GM21381 (cell line): ENCODE measurements around the gene MYO1D.

Experiments
- ATAC-seq: cut with Tn5 transposase; IDR thresholded peaks from one replicate; pipeline ENCODE4 v1.9.1; 2021; ENCODE audit warnings: mild to moderate bottlenecking, moderate library complexity; ENCODE audit not compliant: unreplicated experiment

The MYO1D gene

GRCh38 chr17:32517982-32518381 is 358.9 kb downstream of the MYO1D start:
- no peak for ATAC-seq

GRCh38 chr17:32516940-32517701 is 359.8 kb downstream of the MYO1D start:
- ATAC-seq, result no peak

- ATAC-seq, result no peak
Measured at GRCh38 chr17:32516450-32516849, 360.5 kb downstream of the MYO1D start.

GRCh38 chr17:32515677-32516383 is 361.1 kb downstream of the MYO1D start:
- ATAC-seq, result no peak

GRCh38 chr17:32514606-32515005 is 362.3 kb downstream of the MYO1D start:
- no peak for ATAC-seq

- no peak for ATAC-seq
Measured at GRCh38 chr17:32513579-32513978, 363.3 kb downstream of the MYO1D start.

- no peak for ATAC-seq
Measured at GRCh38 chr17:32512328-32512727, 364.6 kb downstream of the MYO1D start.

- ATAC-seq, result no peak
Measured at GRCh38 chr17:32510466-32510865, 366.5 kb downstream of the MYO1D start.

- no peak for ATAC-seq
Measured at GRCh38 chr17:32508926-32509325, 368.0 kb downstream of the MYO1D start.

- no peak for ATAC-seq
Measured at GRCh38 chr17:32504166-32504990, 372.5 kb downstream of the MYO1D start.

GRCh38 chr17:32503251-32504165 is 373.4 kb downstream of the MYO1D start:
- peak; percentile 85 for ATAC-seq

- no peak for ATAC-seq
Measured at GRCh38 chr17:32502710-32503109, 374.2 kb downstream of the MYO1D start.

GRCh38 chr17:32502013-32502412 is 374.9 kb downstream of the MYO1D start:
- ATAC-seq, result no peak

GRCh38 chr17:32498391-32498790 is 378.5 kb downstream of the MYO1D start:
- no peak for ATAC-seq

- no peak for ATAC-seq
Measured at GRCh38 chr17:32497431-32498205, 379.3 kb downstream of the MYO1D start.

GRCh38 chr17:32496395-32497073 is 380.4 kb downstream of the MYO1D start:
- no peak for ATAC-seq

- no peak for ATAC-seq
Measured at GRCh38 chr17:32495359-32496231, 381.3 kb downstream of the MYO1D start.
